HG02840 (cell line): Measurements from ENCODE around the gene UCN.
"Not testable (repeated sequence)": the region's sequence is repeated elsewhere in the genome, so short reads cannot be mapped to it uniquely, and the experiment has no call there.

Experiments used
- ATAC-seq: cut with Tn5 transposase; IDR thresholded peaks from one replicate; pipeline ENCODE4 v1.9.1; 2021; ENCODE audit warnings: mild to moderate bottlenecking, moderate library complexity, moderate number of reproducible peaks; ENCODE audit not compliant: unreplicated experiment, low FRiP score

The UCN gene

GRCh38 chr2:27290549-27290948 is 17.7 kb downstream of the UCN start:
- no peak for ATAC-seq

DNA sequence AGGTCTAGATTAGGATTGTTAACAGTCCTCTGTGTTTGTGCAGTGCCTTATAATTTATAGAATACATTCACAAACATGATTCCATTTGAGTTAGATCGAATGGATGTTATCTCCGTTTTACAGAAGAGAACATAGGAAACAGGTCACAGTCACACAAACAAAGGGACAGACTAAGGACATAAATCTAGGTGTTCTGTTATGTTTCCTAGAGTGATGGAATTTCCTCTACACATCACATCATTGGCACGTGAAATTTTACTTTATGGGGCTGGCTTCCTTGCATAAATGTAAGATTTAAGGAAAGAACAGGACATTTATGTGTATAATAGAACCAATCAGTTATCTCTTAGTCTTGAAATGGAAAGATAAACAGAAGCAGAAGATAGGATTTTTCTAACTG is 19.6 kb downstream of the UCN start:
- no peak for ATAC-seq

DNA sequence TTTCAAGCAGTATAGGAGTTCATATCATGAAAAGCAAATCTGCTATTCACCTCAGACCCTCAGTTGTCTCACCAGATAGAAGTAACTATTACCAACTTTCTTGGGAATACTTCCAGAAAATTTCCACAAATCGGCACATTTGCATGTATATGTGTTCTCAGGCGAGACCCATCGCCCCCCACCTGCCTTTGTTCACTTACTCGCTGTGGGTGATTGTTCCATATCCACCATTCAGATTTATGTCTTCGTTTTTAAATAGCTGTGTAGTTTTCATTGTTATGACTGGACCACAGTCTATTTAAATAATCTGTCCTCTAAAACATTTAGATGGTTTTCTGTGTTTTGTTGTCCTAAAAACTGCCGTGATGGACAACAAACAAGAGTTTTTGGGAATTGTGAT is 22.8 kb downstream of the UCN start:
- no peak for ATAC-seq

DNA sequence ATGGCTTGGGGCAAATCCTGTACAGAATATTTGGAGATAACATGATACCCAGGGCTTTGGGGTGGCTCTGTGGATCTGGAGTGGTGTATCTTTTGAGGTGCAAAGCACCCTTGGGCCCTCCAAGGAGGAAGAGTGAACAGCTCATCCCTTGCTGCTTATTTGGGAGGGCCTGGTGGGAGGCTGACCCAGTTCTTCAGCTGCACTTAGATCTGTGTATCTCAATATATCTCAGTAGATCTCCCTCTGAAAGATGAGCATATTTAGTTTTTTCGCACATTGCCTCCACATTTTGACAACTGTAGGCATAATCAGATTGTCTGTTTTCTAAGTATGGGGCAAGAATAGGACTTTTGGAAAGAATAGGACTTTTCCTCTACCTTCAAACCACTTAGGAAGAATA is 23.2 kb downstream of the UCN start:
- no peak for ATAC-seq

DNA sequence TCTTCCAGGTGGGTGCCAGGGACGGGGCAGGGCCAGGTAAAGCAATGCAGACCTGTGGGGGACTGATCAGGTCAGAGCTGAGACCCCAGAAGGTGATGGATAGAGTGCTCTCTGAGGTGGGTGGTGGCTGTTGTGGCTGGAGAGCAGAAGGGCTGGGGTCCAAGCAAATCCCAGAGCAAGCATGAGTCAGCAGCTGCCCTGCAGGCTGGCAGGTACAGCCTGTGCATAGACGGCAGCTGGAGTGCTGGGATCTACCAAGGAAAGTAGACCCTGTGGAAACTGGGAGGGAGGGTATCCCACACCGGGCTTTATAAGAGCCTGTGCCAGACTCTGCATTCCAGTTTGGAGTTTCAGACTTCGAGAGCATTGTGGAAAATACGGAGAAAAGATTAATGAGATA is 25.4 kb downstream of the UCN start:
- ATAC-seq = no peak

- ATAC-seq = no peak
Measured at GRCh38 chr2:27281855-27282559, 26.2 kb downstream of the UCN start, which contains the start of gene TRIM54. Gene TRIM54 (plus strand): TSS chr2:27282429. CDS start chr2:27282732, 303 bp downstream.

DNA sequence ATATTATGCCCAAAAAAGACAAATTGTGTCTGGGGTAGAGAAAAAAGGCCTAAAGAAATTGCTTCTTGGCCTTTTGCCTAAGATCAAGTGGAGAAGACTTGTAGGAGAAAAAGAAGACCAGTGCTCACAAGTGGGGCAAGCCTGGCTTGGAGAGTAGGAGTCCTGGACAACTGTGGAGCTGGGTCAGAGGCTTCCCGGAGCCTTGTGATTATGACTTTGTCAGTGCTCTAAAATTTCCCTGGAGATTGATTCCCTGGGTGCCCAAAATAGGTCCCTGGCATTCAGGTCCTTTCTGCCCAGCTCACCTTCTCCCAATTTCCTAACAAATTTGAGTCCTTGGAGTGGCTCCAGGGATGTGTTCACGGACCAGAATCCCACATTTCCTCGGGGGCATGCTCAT is 26.8 kb downstream of the UCN start:
- no peak for ATAC-seq

DNA sequence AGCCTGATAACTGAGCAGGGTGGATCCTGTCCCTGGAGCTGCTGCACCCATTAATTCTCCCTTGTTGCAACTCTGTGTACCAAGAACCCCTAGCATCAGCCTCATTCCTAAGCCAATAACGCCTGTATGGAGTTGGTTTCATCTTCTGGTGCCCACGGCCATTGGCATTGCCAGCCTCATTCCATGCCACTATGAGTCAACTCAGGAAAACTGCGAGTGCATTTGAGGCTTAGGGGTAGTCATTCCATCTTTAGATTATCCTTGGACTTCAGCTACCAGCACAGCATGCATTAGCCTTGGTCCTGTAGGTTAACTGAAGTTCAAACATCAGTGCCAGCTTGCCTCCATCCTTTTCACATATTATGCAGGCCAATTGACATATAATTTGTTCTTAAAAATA is 27.4 kb downstream of the UCN start:
- ATAC-seq = no peak

- no peak for ATAC-seq
Measured at GRCh38 chr2:27278010-27278409, 30.2 kb downstream of the UCN start.

- no peak for ATAC-seq
Measured at GRCh38 chr2:27275211-27276150, 32.8 kb downstream of the UCN start, which contains the start of gene DNAJC5G. Gene DNAJC5G (plus strand): TSS chr2:27275433. CDS start chr2:27276729, 1,296 bp downstream.

GRCh38 chr2:27272537-27273522 is 35.4 kb downstream of the UCN start:
- ATAC-seq = not testable (repeated sequence)

DNA sequence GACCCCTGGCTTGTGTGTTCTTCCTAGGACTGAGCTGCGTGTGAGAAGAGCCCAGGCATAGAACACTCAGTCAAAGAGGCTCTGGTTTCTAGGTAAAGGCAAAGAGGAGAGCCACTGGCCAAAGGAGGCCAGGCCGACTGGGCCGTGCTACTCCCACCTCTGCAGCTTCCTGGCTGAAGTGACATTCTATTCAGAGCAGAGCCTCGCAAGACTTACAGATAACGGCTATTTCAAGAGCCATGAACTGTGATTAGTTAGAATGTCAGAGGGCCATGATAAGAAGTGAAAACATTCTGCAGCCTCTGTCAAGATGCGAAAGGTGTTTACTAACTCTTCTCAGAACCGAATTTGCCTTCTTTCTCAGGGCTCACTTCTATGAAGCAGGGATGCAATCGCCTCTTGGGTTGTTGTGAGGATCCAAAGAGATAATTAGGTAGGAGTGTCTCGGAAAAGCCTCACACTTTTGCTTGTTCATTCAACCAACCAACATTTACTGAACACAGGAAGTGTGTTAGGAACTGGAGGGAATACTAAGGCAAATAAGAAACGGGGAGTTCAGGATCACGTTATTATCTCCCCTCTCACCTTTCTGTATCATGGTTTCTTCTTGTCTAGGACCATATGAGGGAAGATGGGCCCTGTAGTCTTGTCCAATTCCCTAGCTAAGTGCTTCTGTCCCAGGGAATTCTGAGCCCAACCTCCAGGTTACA is 36.5 kb downstream of the UCN start:
- ATAC-seq = no peak

DNA sequence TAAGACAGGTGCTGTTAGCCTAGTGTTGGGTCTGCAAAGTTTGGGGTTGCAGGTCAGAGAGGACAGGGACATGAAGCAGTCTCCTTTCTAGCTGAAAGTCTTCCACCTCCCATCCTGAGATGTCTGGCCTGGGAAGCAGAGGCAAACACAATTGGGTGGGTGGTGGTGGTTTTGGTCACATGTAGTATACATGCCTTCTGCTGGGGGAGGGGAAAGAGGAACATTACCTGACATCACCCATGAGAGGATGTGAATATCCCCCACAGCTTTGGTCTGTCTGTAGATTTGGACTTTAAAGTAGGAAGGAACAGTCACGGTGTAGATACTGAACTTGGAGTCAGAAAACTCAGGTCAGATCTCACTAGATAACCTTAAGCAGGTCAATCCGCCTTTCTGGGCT is 37.6 kb downstream of the UCN start:
- no peak for ATAC-seq

- no peak for ATAC-seq
Measured at GRCh38 chr2:27270131-27270530, 38.1 kb downstream of the UCN start.

GRCh38 chr2:27268296-27268695 is 39.9 kb downstream of the UCN start:
- not testable (repeated sequence) for ATAC-seq

- no peak for ATAC-seq
Measured at GRCh38 chr2:27265536-27265870, 42.7 kb downstream of the UCN start.

- no peak for ATAC-seq
Measured at GRCh38 chr2:27264753-27265535, 43.3 kb downstream of the UCN start.

DNA sequence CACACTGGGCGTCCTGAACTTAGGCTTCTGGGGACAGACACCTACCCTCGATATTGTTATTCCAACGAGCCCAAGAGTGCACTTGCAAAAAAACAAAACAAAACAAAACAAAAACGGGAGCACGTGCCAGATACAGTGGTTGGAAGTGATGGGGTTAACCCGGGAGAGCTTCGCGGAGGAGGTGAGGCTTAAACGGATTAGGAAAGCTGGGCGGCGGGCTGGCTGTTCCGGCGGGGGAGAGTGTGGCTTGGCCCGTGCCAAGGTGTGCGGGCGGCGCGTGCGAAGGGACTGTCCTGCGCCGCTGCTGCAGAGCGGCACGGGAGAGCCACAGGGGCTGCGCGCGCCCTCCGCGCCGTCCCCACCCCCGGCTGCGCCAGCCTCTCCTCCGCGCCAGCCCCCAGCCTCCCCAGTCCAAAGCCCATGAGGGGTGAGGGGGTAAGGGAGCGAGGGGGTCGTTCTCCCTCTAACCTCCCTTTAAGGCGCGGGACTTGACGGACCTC is 43.9 kb downstream of the UCN start:
- ATAC-seq = no peak
